ENCODE results near the gene CALHM1. TPM values are rescaled to one million over a fixed set of nuclear protein-coding genes. Genes with fewer than 3 reads are reported as not detected.

CALHM1 gene
- total RNA-seq, 1 donor from 2014 or later = not detected

DNA sequence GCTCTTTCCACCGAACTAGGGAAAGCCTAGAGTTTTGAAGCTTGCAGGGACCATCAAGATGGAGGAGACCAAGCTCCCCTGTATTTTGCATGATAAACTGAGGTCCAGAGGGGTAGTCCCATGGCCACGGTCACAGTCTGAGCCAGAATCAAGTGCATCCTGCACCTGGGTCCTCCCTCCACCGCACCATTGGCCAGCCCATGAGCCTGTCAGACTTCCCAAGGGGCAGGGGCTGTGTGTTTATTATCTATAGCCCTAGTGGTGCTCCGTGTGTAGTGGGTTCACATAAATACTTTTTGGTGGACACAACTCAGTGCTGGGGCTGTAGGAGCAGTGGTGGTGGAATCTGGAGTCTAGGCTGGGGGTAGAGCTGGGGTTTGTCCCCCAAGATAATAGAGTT lies 16.7 kb upstream of the CALHM1 start:
- Mint-ChIP-seq H3K4me3 (ENCODE audit: unreplicated experiment) (no peak overlapping the region), H3K4me1 (ENCODE audit: low read depth, unreplicated experiment) (peaks cover 2% of the 10 kb centered on the region), H3K9me3 (ENCODE audit: unreplicated experiment) (peaks cover 3% of the 10 kb centered on the region), H3K36me3 (ENCODE audit: unreplicated experiment) (no peaks in the 10 kb centered on the region), H3K27me3 (ENCODE audit: unreplicated experiment) (peaks cover 3% of the 10 kb centered on the region), H3K27ac (ENCODE audit: unreplicated experiment) (no peak overlapping the region)
- TF ChIP-seq, protein P1, sequence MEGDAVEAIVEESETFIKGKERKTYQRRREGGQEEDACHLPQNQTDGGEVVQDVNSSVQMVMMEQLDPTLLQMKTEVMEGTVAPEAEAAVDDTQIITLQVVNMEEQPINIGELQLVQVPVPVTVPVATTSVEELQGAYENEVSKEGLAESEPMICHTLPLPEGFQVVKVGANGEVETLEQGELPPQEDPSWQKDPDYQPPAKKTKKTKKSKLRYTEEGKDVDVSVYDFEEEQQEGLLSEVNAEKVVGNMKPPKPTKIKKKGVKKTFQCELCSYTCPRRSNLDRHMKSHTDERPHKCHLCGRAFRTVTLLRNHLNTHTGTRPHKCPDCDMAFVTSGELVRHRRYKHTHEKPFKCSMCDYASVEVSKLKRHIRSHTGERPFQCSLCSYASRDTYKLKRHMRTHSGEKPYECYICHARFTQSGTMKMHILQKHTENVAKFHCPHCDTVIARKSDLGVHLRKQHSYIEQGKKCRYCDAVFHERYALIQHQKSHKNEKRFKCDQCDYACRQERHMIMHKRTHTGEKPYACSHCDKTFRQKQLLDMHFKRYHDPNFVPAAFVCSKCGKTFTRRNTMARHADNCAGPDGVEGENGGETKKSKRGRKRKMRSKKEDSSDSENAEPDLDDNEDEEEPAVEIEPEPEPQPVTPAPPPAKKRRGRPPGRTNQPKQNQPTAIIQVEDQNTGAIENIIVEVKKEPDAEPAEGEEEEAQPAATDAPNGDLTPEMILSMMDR (IDR thresholded peaks at IDR 0.05; ENCODE audit: partially characterized antibody, unreplicated experiment) = no peak
- DNase-seq = no peak

DNA sequence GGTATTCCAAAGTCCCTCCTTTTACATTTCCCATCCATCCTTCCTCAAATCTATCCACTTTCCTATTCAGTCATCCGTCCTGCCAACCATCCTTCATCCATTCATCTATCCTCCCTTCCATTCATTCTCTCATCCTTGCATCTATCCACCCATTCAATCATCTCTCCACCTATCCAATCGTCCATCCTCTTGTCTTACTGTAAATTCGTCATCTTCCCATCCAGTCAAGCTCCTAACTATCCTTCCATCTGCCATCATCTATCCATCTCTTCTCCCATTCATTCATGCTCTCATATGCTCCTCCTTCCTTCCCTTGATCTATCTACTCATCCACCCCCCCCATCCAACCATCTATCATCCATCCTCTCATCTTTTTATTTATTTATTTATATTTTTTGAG lies 15.4 kb upstream of the CALHM1 start:
- no peaks in the 10 kb centered on the region for H3K36me3 Mint-ChIP-seq (ENCODE audit: unreplicated experiment)
- no peak for DNase-seq
- peaks cover 3% of the 10 kb centered on the region for H3K4me1 Mint-ChIP-seq (ENCODE audit: low read depth, unreplicated experiment)
- no peak overlapping the region for H3K27ac Mint-ChIP-seq (ENCODE audit: unreplicated experiment)
- H3K4me3 Mint-ChIP-seq (ENCODE audit: unreplicated experiment) = no peak overlapping the region
- peaks cover 3% of the 10 kb centered on the region for H3K27me3 Mint-ChIP-seq (ENCODE audit: unreplicated experiment)
- peaks cover 3% of the 10 kb centered on the region for H3K9me3 Mint-ChIP-seq (ENCODE audit: unreplicated experiment)
- TF ChIP-seq, protein P1 (IDR thresholded peaks at IDR 0.05; ENCODE audit: partially characterized antibody, unreplicated experiment) = no peak

DNA sequence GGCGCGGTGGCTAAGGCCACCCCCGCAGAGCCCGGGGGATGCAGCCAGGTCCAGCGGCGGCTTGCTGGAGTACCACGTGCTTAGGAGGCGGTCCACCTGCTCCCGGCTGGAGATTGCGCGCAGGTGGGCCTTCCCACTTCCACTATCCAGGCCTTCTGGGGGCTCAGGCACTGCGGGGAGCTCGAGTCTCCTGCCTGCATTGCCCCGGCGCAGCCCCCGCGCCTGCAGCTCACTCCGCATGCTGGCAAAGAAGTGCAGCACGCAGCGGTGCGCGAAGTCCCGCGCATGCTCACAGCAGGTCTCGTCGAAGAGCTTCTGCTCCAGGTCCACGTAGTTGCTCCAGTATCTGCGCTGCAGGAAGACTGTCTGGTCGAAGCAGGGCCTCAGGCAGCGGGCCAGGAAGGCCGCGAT lies 14.6 kb upstream of the CALHM1 start:
- H3K4me3 Mint-ChIP-seq (ENCODE audit: unreplicated experiment) = no peak overlapping the region
- H3K9me3 Mint-ChIP-seq (ENCODE audit: unreplicated experiment) = peaks cover 3% of the 10 kb centered on the region
- peaks cover 3% of the 10 kb centered on the region for H3K4me1 Mint-ChIP-seq (ENCODE audit: low read depth, unreplicated experiment)
- TF ChIP-seq, protein P1 (IDR thresholded peaks at IDR 0.05; ENCODE audit: partially characterized antibody, unreplicated experiment) = no peak
- peaks cover 3% of the 10 kb centered on the region for H3K27me3 Mint-ChIP-seq (ENCODE audit: unreplicated experiment)
- H3K36me3 Mint-ChIP-seq (ENCODE audit: unreplicated experiment) = no peaks in the 10 kb centered on the region
- H3K27ac Mint-ChIP-seq (ENCODE audit: unreplicated experiment) = no peak overlapping the region
- no peak for DNase-seq

DNA sequence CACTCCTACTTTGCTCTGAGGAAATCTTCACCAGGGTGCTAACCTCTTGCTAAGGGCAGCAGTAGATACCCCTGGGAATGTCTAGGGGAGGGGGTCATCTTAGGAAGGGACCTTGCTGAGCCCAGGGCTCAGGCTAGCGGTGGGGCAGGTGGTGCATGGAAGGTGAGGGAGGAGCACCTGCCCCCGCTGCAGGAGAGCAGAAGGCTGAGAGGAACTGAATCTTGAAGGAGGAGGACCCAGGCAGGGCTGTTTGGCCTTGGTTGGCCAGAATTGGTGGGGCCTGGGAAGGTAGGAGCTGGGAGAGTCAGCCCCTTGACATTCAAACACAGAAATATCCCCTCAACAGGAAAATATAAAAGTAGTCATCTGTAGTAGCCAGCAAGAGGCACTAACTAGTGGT lies 13.3 kb upstream of the CALHM1 start:
- Mint-ChIP-seq H3K27me3 (ENCODE audit: unreplicated experiment) (peaks cover 3% of the 10 kb centered on the region), H3K36me3 (ENCODE audit: unreplicated experiment) (no peaks in the 10 kb centered on the region), H3K27ac (ENCODE audit: unreplicated experiment) (no peak overlapping the region), H3K4me3 (ENCODE audit: unreplicated experiment) (no peak overlapping the region), H3K4me1 (ENCODE audit: low read depth, unreplicated experiment) (peaks cover 8% of the 10 kb centered on the region), H3K9me3 (ENCODE audit: unreplicated experiment) (peaks cover 3% of the 10 kb centered on the region)
- DNase-seq = no peak
- TF ChIP-seq, protein P1 (IDR thresholded peaks at IDR 0.05; ENCODE audit: partially characterized antibody, unreplicated experiment) = no peak

DNA sequence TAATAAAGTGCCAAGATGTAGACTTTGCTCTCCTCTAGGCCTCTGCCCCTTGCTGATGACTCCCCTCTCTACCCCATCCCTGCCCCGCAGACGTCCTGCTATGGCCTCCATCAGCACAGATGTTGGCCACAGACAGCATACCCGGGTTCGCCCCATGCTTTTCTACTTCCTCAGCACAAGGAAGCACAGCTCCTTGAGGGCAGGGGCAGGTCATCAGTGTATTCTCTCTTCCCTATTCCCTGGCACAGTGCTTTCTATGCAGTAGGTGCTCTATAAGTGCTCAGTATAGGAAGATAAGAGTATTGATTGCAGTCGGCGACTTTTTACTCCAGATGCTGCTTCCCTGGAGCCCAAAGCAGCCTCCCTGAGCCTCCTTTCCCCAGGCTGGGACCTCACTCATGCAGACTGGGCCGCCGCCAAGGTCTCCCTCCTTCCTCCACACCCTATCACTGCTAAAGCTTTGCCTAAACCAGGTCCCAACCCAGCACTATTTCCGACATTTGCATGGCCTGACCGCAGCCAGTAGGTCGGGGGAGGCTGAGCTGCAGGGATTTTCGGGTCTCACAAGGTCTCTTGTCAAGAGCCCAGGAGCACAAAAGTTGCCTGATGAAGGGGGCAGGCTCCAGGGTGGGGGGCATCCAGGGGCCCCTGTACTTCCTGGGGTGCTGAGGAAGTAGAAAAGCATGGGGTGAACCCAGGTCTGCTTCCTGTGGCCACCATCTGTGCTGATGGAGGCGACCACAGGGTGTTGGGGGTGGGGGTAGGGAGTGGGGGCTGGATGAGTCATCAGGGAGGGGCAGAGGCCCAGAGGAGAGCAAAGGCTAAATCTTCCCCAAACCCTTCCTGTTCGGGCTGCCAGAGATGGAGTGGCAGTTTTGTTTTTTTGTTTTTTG lies 12.3 kb upstream of the CALHM1 start:
- H3K36me3 Mint-ChIP-seq (ENCODE audit: unreplicated experiment) = no peaks in the 10 kb centered on the region
- no peak for DNase-seq
- TF ChIP-seq, protein P1 (IDR thresholded peaks at IDR 0.05; ENCODE audit: partially characterized antibody, unreplicated experiment) = no peak
- no peak overlapping the region for H3K27ac Mint-ChIP-seq (ENCODE audit: unreplicated experiment)
- H3K4me1 Mint-ChIP-seq (ENCODE audit: low read depth, unreplicated experiment) = peaks cover 8% of the 10 kb centered on the region
- peaks cover 3% of the 10 kb centered on the region for H3K9me3 Mint-ChIP-seq (ENCODE audit: unreplicated experiment)
- no peak overlapping the region for H3K4me3 Mint-ChIP-seq (ENCODE audit: unreplicated experiment)
- H3K27me3 Mint-ChIP-seq (ENCODE audit: unreplicated experiment) = peaks cover 3% of the 10 kb centered on the region
